Activated T-cell treated with anti-CD3 and anti-CD28 coated beads, Interleukin-2, amount 50 U/mL, for 4 hours (primary cell): ENCODE data around the gene ARHGAP15. TPM values are rescaled to one million over a fixed set of nuclear protein-coding genes. Genes with fewer than 3 reads are reported as not detected.
A peak's percentile ranks its signal among the peaks of the same experiment; 100 is the strongest.
"Not testable (repeated sequence)": the region's sequence is repeated elsewhere in the genome, so short reads cannot be mapped to it uniquely, and the experiment has no call there.

Experiments
- ATAC-seq, 2 donors: fragments of 200-7000 bp; cut with Tn5 transposase; one replicate each; pipeline ENCODE4 v1.10.0; 2021
- DNase-seq: peaks from one replicate; pipeline ENCODE4 v3.0.0-alpha.2; 2020
- H3K27me3 Mint-ChIP-seq: one replicate; pipeline ENCODE4 v1.8.0; 2021; ENCODE audit warnings: low read depth, mixed read lengths
- H3K36me3 Mint-ChIP-seq: one replicate; pipeline ENCODE4 v1.8.0; 2022; ENCODE audit warnings: mixed read lengths; ENCODE audit not compliant: insufficient read depth
- H3K4me1 Mint-ChIP-seq: one replicate; pipeline ENCODE4 v1.8.0; 2021; ENCODE audit warnings: low read depth, mixed read lengths
- H3K4me3 Mint-ChIP-seq: one replicate; pipeline ENCODE4 v1.8.0; 2021; ENCODE audit warnings: mild to moderate bottlenecking, moderate library complexity, mixed read lengths
- H3K9me3 Mint-ChIP-seq: one replicate; pipeline ENCODE4 v1.8.0; 2021; ENCODE audit warnings: mixed read lengths
- total RNA-seq, 3 donors: library from RNA; stranded (reverse); gene quantifications; one replicate each; pipeline ENCODE4 v1.2.1, GENCODE V29; 2021

ARHGAP15 gene
- 10 to 100 TPM; 16.3 to 26.5 (median 25.6) TPM for total RNA-seq

- Mint-ChIP-seq H3K4me1 (peaks cover 50% of the 10 kb centered on the region), H3K27me3 (no peaks in the 10 kb centered on the region)
- DNase-seq = peak; percentile 58
Observed at GRCh38 chr2:143128681-143129580, at the start of gene ARHGAP15. Gene ARHGAP15, plus strand, starts transcription at chr2:143129419.

DNA sequence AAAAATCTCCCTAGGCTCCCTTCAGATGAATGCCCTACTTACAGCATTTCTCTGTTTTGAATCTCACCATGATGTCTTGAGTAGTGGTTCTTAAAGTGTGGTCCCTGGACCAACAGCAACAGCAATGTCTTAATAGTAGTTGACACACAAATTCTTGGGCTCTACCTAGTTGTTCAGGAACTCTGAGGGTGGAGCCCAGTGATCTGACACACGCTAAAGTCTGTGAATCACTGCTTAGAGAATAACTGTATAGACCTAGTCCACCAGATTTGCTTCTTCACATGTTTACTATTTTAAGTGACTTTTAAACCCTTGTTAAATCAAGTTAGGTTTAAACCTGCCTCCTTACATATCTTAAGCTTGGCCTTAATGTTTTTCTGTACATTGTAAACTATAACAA, 47.6 kb upstream of the ARHGAP15 start:
- peaks cover 22% of the 10 kb centered on the region for H3K4me1 Mint-ChIP-seq
- H3K27me3 Mint-ChIP-seq = no peaks in the 10 kb centered on the region

More at GRCh38 chr2:143128681-143129580, at the start of gene ARHGAP15:
- Mint-ChIP-seq H3K36me3 (peaks cover under 1% of the 10 kb centered on the region), H3K4me3 (peak within 1 kb of the TSS; percentile 82), H3K9me3 (peaks cover under 1% of the 10 kb centered on the region)
- peak; percentile 83 to 87 for ATAC-seq

GRCh38 chr2:143083636-143084035, 45.6 kb upstream of the ARHGAP15 start:
- no peaks in the 10 kb centered on the region for H3K36me3 Mint-ChIP-seq
- no peak for DNase-seq
- peaks cover 22% of the 10 kb centered on the region for H3K4me1 Mint-ChIP-seq
- H3K27me3 Mint-ChIP-seq = no peaks in the 10 kb centered on the region
- no peaks in the 10 kb centered on the region for H3K9me3 Mint-ChIP-seq
- ATAC-seq = peak; percentile 78 to 85
- H3K4me3 Mint-ChIP-seq = no peak overlapping the region

More for the DNA sequence above, 47.6 kb upstream of the ARHGAP15 start:
- no peaks in the 10 kb centered on the region for H3K9me3 Mint-ChIP-seq
- H3K36me3 Mint-ChIP-seq = no peaks in the 10 kb centered on the region
- H3K4me3 Mint-ChIP-seq = no peak overlapping the region
- DNase-seq (no peak), ATAC-seq (no peak)

DNA sequence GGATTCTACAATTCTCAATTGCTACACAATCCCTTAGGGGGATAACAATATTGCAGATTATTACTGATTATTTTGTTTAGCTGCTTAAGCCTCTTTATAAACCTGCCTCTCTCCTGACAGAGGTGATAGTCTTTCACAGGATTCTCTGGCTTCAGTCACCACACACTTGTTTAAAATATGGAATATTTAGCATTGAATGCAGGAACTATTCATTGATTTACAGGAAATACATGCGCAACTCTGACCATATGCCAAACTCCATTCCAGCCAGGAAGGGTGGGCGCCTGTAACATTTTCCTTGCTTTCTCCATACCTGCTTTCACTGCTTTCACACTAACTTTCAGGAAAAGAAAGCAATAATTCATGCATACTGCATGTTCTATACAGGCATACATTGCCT, 44.8 kb upstream of the ARHGAP15 start:
- ATAC-seq (no peak), DNase-seq (no peak)
- Mint-ChIP-seq H3K4me1 (peaks cover 22% of the 10 kb centered on the region), H3K9me3 (no peaks in the 10 kb centered on the region), H3K27me3 (no peaks in the 10 kb centered on the region), H3K36me3 (no peaks in the 10 kb centered on the region), H3K4me3 (no peak overlapping the region)

DNA sequence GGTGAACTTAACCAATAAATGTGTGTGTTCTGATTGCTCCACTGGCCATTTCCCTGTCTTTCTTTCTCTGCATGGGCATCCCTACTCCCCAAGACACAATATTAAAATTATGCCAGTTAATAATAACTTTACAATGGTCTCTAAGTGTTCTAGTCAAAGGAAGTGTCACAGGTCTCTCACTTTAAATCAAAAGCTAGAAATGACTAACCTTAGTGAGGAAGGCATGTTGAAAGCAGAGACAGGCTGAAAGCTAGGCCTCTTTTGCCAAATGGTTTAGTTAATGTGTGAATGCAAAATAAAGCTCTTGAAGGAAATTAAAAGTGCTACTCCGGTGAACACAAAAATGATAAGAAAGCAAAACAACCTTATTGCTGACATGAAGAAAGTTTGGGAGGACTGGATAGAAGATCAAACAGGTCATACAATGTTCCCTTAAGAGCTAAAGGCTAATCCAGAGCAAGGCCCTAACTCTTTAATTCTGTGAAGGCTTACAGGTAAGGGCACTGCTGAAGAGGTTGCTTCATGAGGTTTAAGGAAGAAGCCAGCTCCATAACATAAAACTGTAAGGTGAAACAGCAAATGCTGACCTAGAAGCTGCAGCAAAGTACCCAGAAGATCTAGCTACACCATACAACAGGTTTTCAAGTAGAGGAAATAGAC, 44.0 kb upstream of the ARHGAP15 start:
- peaks cover 22% of the 10 kb centered on the region for H3K4me1 Mint-ChIP-seq
- no peaks in the 10 kb centered on the region for H3K27me3 Mint-ChIP-seq
- no peaks in the 10 kb centered on the region for H3K9me3 Mint-ChIP-seq
- no peak overlapping the region for H3K4me3 Mint-ChIP-seq
- H3K36me3 Mint-ChIP-seq = no peaks in the 10 kb centered on the region
- DNase-seq (no peak), ATAC-seq (peak; percentile 47 to 55)

DNA sequence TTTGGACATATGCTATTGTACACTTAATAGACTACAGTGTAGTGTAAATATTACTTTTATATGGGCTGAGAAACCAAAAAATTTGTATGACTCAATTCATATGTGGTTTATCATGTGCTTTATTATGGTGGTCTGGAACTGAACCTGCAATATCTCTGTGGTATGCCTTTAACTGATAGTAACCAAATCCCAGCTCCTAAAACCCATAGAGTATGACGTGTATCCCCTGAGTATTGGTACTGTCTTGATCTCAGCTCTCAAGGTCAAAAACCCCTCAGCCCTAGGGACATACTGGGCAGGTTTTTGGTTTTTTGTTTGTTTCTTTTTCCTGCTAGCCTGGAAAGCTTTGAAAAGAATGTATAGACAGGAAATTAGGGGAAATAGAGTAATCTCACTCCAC, 42.2 kb upstream of the ARHGAP15 start:
- no peak for ATAC-seq
- peaks cover 22% of the 10 kb centered on the region for H3K4me1 Mint-ChIP-seq

GRCh38 chr2:143088388-143088787, 40.8 kb upstream of the ARHGAP15 start:
- Mint-ChIP-seq H3K36me3 (no peaks in the 10 kb centered on the region), H3K4me3 (no peak overlapping the region), H3K9me3 (no peaks in the 10 kb centered on the region), H3K27me3 (no peaks in the 10 kb centered on the region), H3K4me1 (peaks cover 20% of the 10 kb centered on the region)
- no peak for ATAC-seq
- no peak for DNase-seq

More for the DNA sequence above, 42.2 kb upstream of the ARHGAP15 start:
- Mint-ChIP-seq H3K4me3 (no peak overlapping the region), H3K9me3 (no peaks in the 10 kb centered on the region), H3K27me3 (no peaks in the 10 kb centered on the region), H3K36me3 (no peaks in the 10 kb centered on the region)
- DNase-seq = no peak

DNA sequence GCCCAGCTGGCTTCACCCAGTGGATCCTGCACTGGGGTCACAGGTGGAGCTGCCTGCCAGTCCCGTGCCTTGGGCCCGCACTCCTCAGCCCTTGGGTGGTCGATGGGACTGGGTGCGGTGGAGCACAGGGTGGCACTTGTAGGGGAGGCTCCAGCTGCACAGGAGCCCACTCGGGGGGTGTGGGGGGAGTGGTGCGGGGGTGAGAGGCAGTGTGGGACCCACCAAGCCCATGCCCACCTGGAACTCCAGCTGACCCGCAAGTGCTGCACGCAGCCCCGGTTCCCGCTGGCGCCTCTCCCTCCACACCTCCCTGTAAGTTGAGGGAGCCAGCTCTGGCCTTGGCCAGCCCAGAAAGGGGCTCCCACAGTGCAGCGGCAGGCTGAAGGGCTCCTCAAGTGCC, 39.7 kb upstream of the ARHGAP15 start:
- not testable (repeated sequence) for ATAC-seq, H3K36me3 Mint-ChIP-seq, H3K4me3 Mint-ChIP-seq, H3K9me3 Mint-ChIP-seq, DNase-seq, H3K27me3 Mint-ChIP-seq
- peaks cover 10% of the 10 kb centered on the region for H3K4me1 Mint-ChIP-seq

DNA sequence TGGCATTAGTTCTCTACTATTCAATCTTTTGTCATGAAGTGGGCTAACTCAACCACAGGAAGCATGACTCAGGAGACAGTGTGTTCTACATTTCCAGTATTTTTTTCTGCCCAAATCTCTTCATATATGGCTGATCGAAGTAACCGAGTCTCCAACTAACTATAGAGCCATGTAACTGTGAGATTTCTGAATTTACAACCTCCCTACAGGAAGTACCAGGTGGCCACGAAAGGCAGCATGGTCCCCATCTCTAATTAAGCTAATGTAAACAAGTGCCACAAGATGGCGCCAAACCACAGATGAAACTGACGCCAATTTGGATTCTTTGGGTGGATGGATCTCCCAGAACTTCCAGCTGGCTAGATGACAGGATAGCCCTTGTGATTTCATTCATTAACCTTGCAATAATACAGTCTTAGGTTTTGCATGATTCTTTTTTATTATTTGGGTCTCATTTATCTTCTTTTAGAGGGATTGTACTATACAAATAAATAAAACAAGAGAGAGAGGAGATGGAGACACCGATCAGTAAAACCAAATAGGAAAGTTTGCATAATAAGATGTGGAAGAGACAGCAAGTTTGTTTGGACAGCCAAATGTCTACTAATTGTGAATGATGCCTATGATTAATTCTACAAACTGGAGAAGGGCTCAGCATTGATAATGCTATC, 18.3 kb upstream of the ARHGAP15 start:
- peak; percentile 55 for DNase-seq
- peak; percentile 78 to 85 for ATAC-seq
- no peaks in the 10 kb centered on the region for H3K9me3 Mint-ChIP-seq
- H3K4me3 Mint-ChIP-seq = peak overlapping the region; percentile 67
- H3K36me3 Mint-ChIP-seq = no peaks in the 10 kb centered on the region
- H3K4me1 Mint-ChIP-seq = peaks cover 25% of the 10 kb centered on the region
- no peaks in the 10 kb centered on the region for H3K27me3 Mint-ChIP-seq

DNA sequence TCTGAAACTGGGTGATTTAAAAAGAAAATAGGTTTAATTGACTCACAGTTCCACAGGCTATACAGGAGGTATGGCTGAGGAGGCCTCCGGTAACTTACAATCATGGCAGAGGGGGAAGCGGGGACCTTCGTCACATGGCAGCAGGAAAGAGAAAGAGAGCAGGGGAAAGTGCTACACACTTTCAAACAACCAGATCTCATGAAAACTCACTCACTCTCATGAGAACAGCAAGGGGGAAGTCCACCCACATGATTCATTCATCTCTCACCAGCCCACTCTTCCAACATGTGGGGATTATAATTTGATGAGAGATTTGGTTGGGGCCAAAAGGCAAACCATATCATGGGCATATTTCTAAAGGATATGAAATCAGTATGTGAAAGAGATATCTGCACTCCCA, 12.0 kb upstream of the ARHGAP15 start:
- ATAC-seq (peak; percentile 55 to 79), DNase-seq (no peak)
- Mint-ChIP-seq H3K36me3 (no peaks in the 10 kb centered on the region), H3K9me3 (peaks cover 4% of the 10 kb centered on the region), H3K4me3 (no peak overlapping the region), H3K27me3 (no peaks in the 10 kb centered on the region), H3K4me1 (peaks cover 34% of the 10 kb centered on the region)

DNA sequence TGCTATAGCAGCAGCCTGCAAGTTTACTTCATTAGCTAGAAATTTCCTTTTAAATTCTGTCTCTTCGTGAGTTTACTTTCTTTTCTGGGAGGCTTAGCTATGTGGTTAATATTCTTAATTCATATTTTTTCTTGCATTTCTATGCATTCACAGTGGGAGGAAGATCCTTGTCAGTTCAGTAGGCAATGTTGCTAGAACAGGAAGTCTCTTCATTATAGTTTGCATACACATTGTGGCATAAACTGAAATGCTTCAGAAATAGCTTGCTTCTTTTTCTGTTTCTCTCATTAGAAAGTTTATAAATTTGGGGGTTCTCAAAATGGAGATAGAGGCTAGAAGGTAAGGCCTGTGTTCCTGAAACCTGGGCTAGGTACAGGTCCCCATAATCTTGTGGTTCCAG, 8.1 kb upstream of the ARHGAP15 start:
- DNase-seq (no peak), ATAC-seq (no peak)
- Mint-ChIP-seq H3K4me3 (peak overlapping the region; percentile 17), H3K9me3 (peaks cover 4% of the 10 kb centered on the region), H3K36me3 (no peaks in the 10 kb centered on the region), H3K27me3 (no peaks in the 10 kb centered on the region), H3K4me1 (peaks cover 21% of the 10 kb centered on the region)

DNA sequence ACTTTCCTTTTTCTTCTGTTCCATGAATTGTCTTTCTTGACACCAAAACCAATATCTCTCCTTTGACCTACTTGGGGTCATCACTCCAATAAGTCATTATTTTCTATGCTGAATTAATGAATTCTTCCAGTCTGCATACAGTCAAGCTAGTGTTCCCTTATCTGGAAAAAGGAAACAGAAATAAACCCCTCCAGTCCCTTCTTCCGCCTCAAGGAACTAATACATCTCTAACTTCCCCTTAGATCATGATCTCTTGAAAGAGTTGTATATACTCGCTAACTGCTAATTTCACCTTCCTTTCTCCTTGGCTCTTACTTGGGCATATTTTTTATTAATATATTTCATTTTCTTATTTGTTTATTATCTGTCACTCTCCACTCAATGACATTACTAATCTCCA, 7.3 kb upstream of the ARHGAP15 start:
- ATAC-seq (no peak), DNase-seq (no peak)
- H3K36me3 Mint-ChIP-seq = no peaks in the 10 kb centered on the region
- no peak overlapping the region for H3K4me3 Mint-ChIP-seq
- H3K4me1 Mint-ChIP-seq = peaks cover 24% of the 10 kb centered on the region
- no peaks in the 10 kb centered on the region for H3K27me3 Mint-ChIP-seq
- H3K9me3 Mint-ChIP-seq = peaks cover 4% of the 10 kb centered on the region

DNA sequence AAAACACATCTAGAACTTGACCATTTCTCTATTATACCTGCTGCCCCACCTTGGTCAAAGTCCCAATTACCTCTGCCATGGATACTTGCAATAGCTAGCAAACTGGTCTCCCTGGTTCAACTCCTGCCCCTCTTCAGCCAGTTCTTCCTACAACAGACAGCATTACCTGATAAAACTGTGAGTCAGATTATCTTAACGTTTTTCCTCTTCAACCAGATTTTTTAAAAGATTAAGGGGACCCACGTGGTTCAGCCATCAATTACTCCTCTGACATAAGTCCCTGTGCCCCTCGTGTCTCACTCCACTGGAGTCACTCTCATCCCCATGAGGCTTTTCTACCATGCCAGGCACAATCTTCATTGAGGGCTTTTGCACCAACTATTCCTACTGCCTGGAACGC, 5.3 kb upstream of the ARHGAP15 start:
- Mint-ChIP-seq H3K4me1 (peaks cover 26% of the 10 kb centered on the region), H3K36me3 (no peaks in the 10 kb centered on the region), H3K9me3 (no peaks in the 10 kb centered on the region), H3K27me3 (no peaks in the 10 kb centered on the region), H3K4me3 (no peak overlapping the region)
- DNase-seq = no peak
- peak in 1 of 2 donors; percentile 13 for ATAC-seq

- no peaks in the 10 kb centered on the region for H3K27me3 Mint-ChIP-seq
- no peaks in the 10 kb centered on the region for H3K9me3 Mint-ChIP-seq
- no peak for DNase-seq
- no peak for ATAC-seq
- no peaks in the 10 kb centered on the region for H3K36me3 Mint-ChIP-seq
- H3K4me1 Mint-ChIP-seq = peaks cover 22% of the 10 kb centered on the region
- no peak overlapping the region for H3K4me3 Mint-ChIP-seq
Observed at GRCh38 chr2:143124445-143124844, 4.8 kb upstream of the ARHGAP15 start.
